Astrocyte (in vitro differentiated cells and primary cell): ENCODE data around the gene MDN1. TPM values are rescaled to one million over a fixed set of nuclear protein-coding genes. Genes with fewer than 3 reads are reported as not detected.

Source experiments
- DNase-seq: peaks from one replicate; pipeline ENCODE4 v3.0.0-alpha.2; 2010; ENCODE audit warnings: low read depth
- FAIRE-seq: peaks from 2 replicates; lab custom pipeline; 2011; peaks lifted over from hg19 to GRCh38; lab: Jason Lieb, UNC
- H2AFZ ChIP-seq: 2 replicates; pipeline ENCODE4 v1.6.0; 2012; ENCODE audit warnings: low read depth, low read length, inconsistent platforms
- H3K27ac ChIP-seq: 2 replicates; pipeline ENCODE4 v1.5.1; 2011; ENCODE audit warnings: low read depth, low read length, inconsistent platforms
- H3K27me3 ChIP-seq: 2 replicates; pipeline ENCODE4 v1.6.0; 2011; ENCODE audit warnings: low read length, inconsistent platforms; ENCODE audit not compliant: insufficient read depth
- H3K36me3 ChIP-seq: 2 replicates; pipeline ENCODE4 v1.5.1; 2011; ENCODE audit warnings: low read length, inconsistent platforms; ENCODE audit not compliant: insufficient read depth
- H3K4me1 ChIP-seq: 2 replicates; pipeline ENCODE4 v1.5.1; 2011; ENCODE audit warnings: low read length, inconsistent platforms; ENCODE audit not compliant: insufficient read depth
- H3K4me2 ChIP-seq: 2 replicates; pipeline ENCODE4 v1.6.0; 2012; ENCODE audit warnings: low read length, inconsistent platforms
- H3K4me3 ChIP-seq: 2 replicates; pipeline ENCODE4 v1.5.1; 2011; ENCODE audit warnings: low read depth, mild to moderate bottlenecking, low read length, inconsistent platforms; ENCODE audit not compliant: insufficient read depth
- H3K79me2 ChIP-seq: 2 replicates; pipeline ENCODE4 v1.6.0; 2012; ENCODE audit warnings: mild to moderate bottlenecking, low read length, inconsistent platforms; ENCODE audit not compliant: insufficient read depth
- H3K9ac ChIP-seq: 2 replicates; pipeline ENCODE4 v1.6.0; 2012; ENCODE audit warnings: mild to moderate bottlenecking, low read length, inconsistent platforms
- H3K9me3 ChIP-seq: 2 replicates; pipeline ENCODE4 v1.5.1; 2012; ENCODE audit warnings: low read depth, mild to moderate bottlenecking, low read length, inconsistent platforms; ENCODE audit not compliant: insufficient read depth
- H4K20me1 ChIP-seq: 2 replicates; pipeline ENCODE4 v1.6.0; 2012; ENCODE audit warnings: low read length, inconsistent platforms; ENCODE audit not compliant: insufficient read depth
- H3K27ac Mint-ChIP-seq: one replicate; pipeline ENCODE4 v1.8.0; 2021; ENCODE audit warnings: mild to moderate bottlenecking, mixed read lengths; ENCODE audit not compliant: unreplicated experiment
- H3K27me3 Mint-ChIP-seq: one replicate; pipeline ENCODE4 v1.8.0; 2021; ENCODE audit warnings: low read depth, mixed read lengths; ENCODE audit not compliant: unreplicated experiment
- H3K36me3 Mint-ChIP-seq: one replicate; pipeline ENCODE4 v1.8.0; 2021; ENCODE audit warnings: low read depth, mixed read lengths; ENCODE audit not compliant: unreplicated experiment
- H3K4me1 Mint-ChIP-seq: one replicate; pipeline ENCODE4 v1.8.0; 2021; ENCODE audit warnings: low read depth, mixed read lengths; ENCODE audit not compliant: unreplicated experiment
- H3K4me3 Mint-ChIP-seq: one replicate; pipeline ENCODE4 v1.8.0; 2021; ENCODE audit warnings: mild to moderate bottlenecking, moderate library complexity, mixed read lengths; ENCODE audit not compliant: unreplicated experiment
- H3K9me3 Mint-ChIP-seq: one replicate; pipeline ENCODE4 v1.8.0; 2021; ENCODE audit warnings: mild to moderate bottlenecking, mixed read lengths; ENCODE audit not compliant: unreplicated experiment
- CTCF ChIP-seq: IDR thresholded peaks from 2 replicates; pipeline ENCODE4 v1.5.1; 2011; ENCODE audit warnings: low read depth, mild to moderate bottlenecking, inconsistent platforms, low read length, moderate library complexity; ENCODE audit not compliant: insufficient read depth
- EZH2 ChIP-seq: IDR thresholded peaks from 2 replicates; pipeline ENCODE4 v1.6.1; 2012; ENCODE audit warnings: mild to moderate bottlenecking, low read length, inconsistent platforms; ENCODE audit not compliant: insufficient read depth
- total RNA-seq: library from RNA; stranded (reverse); gene quantifications from 2 replicates; pipeline ENCODE4 v1.2.1, GENCODE V29; 2021

The MDN1 gene
- total RNA-seq, 1 donor from 2014 or later, result 35.7 TPM

DNA sequence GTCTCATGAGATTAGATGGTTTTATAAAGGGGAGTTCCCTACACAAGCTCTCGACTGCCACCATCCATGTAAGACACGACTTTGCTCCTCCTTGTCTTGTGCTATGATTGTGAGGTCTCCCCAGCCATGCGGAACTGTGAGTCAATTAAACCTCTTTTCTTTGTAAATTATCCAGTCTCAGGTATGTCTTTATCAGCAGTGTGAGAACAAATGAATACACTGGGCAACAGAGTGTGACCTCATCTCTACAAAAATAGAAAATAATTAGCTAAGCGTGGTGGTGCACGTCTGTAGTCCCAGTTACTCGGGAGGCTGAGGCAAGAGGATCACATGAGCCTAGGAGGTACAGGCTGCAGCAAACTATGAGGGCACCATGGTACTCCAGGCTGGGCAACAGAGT, 51.3 kb downstream of the MDN1 start:
- Mint-ChIP-seq H3K4me3 (no peak overlapping the region), H3K9me3 (no peaks in the 10 kb centered on the region), H3K36me3 (peaks cover 5% of the 10 kb centered on the region), H3K4me1 (no peaks in the 10 kb centered on the region), H3K27me3 (no peaks in the 10 kb centered on the region), H3K27ac (no peak overlapping the region)
- no peak overlapping the region for H3K4me2 ChIP-seq
- no peaks in the 10 kb centered on the region for H4K20me1 ChIP-seq
- DNase-seq (no peak), FAIRE-seq (no peak)
- no peak overlapping the region for H3K9ac ChIP-seq
- H3K36me3 ChIP-seq, result peaks cover 28% of the 10 kb centered on the region
- no peak overlapping the region for H2AFZ ChIP-seq
- no peak for TF ChIP-seq EZH2
- TF ChIP-seq CTCF, result no peak
- no peaks in the 10 kb centered on the region for H3K27me3 ChIP-seq
- no peak overlapping the region for H3K4me3 ChIP-seq
- no peaks in the 10 kb centered on the region for H3K9me3 ChIP-seq
- no peak overlapping the region for H3K27ac ChIP-seq
- no peaks in the 10 kb centered on the region for H3K79me2 ChIP-seq
- no peaks in the 10 kb centered on the region for H3K4me1 ChIP-seq

GRCh38 chr6:89763550-89763949, 56.0 kb downstream of the MDN1 start:
- Histone ChIP-seq H3K9ac (no peak overlapping the region), H3K4me1 (no peaks in the 10 kb centered on the region), H3K4me3 (no peak overlapping the region), H4K20me1 (no peaks in the 10 kb centered on the region), H2AFZ (no peak overlapping the region), H3K9me3 (no peaks in the 10 kb centered on the region), H3K36me3 (peaks cover 30% of the 10 kb centered on the region), H3K79me2 (no peaks in the 10 kb centered on the region), H3K27ac (no peak overlapping the region), H3K27me3 (no peaks in the 10 kb centered on the region), H3K4me2 (no peak overlapping the region)
- FAIRE-seq (no peak), DNase-seq (peak; percentile 51)
- H3K9me3 Mint-ChIP-seq, result no peaks in the 10 kb centered on the region
- peaks cover 9% of the 10 kb centered on the region for H3K36me3 Mint-ChIP-seq
- H3K4me3 Mint-ChIP-seq, result no peak overlapping the region
- no peaks in the 10 kb centered on the region for H3K4me1 Mint-ChIP-seq
- TF ChIP-seq CTCF (no peak), EZH2 (no peak)
- H3K27ac Mint-ChIP-seq, result peak overlapping the region; percentile 18
- H3K27me3 Mint-ChIP-seq, result no peaks in the 10 kb centered on the region

GRCh38 chr6:89758830-89759229, 60.8 kb downstream of the MDN1 start:
- TF ChIP-seq CTCF (no peak), EZH2 (no peak)
- Histone ChIP-seq H3K27me3 (no peaks in the 10 kb centered on the region), H3K9ac (no peak overlapping the region), H3K9me3 (no peaks in the 10 kb centered on the region), H3K79me2 (no peaks in the 10 kb centered on the region), H4K20me1 (no peaks in the 10 kb centered on the region), H3K4me3 (no peak overlapping the region), H2AFZ (no peak overlapping the region), H3K4me1 (no peaks in the 10 kb centered on the region), H3K36me3 (peaks cover 32% of the 10 kb centered on the region), H3K27ac (no peak overlapping the region), H3K4me2 (no peak overlapping the region)
- Mint-ChIP-seq H3K4me1 (no peaks in the 10 kb centered on the region), H3K9me3 (no peaks in the 10 kb centered on the region), H3K4me3 (no peak overlapping the region), H3K36me3 (peaks cover 13% of the 10 kb centered on the region), H3K27me3 (no peaks in the 10 kb centered on the region), H3K27ac (no peak overlapping the region)
- no peak for FAIRE-seq
- no peak for DNase-seq
